GM18502 (cell line): ENCODE results near the gene SCD.
A peak's percentile ranks its signal among the peaks of the same experiment; 100 is the strongest.
"Not testable (repeated sequence)": the region's sequence is repeated elsewhere in the genome, so short reads cannot be mapped to it uniquely, and the experiment has no call there.

Experiments used
- ATAC-seq: cut with Tn5 transposase; IDR thresholded peaks from one replicate; pipeline ENCODE4 v1.9.1; 2021; ENCODE audit warnings: mild to moderate bottlenecking; ENCODE audit not compliant: unreplicated experiment, poor library complexity

SCD gene

GRCh38 chr10:100346765-100347567 lies at the start of gene SCD:
TSS of gene SCD (plus strand) at chr10:100347233. CDS start at chr10:100347505, 272 bp downstream.
- ATAC-seq: peak; percentile 87

GRCh38 chr10:100297242-100297641 lies 49.8 kb upstream of the SCD start:
- ATAC-seq: no peak

GRCh38 chr10:100301123-100301522 lies 45.9 kb upstream of the SCD start:
- not testable (repeated sequence) for ATAC-seq

GRCh38 chr10:100303724-100304319 lies 43.2 kb upstream of the SCD start:
- ATAC-seq: no peak

- no peak for ATAC-seq
Observed at GRCh38 chr10:100304414-100304813, 42.6 kb upstream of the SCD start.

- ATAC-seq: no peak
Observed at GRCh38 chr10:100306861-100307260, 40.2 kb upstream of the SCD start.

GRCh38 chr10:100307684-100308083 lies 39.3 kb upstream of the SCD start:
- no peak for ATAC-seq

- no peak for ATAC-seq
Observed at GRCh38 chr10:100311298-100311697, 35.7 kb upstream of the SCD start.

GRCh38 chr10:100315615-100316014 lies 31.4 kb upstream of the SCD start:
- no peak for ATAC-seq

GRCh38 chr10:100318207-100318606 lies 28.8 kb upstream of the SCD start:
- ATAC-seq: no peak

GRCh38 chr10:100319707-100320402 lies 27.2 kb upstream of the SCD start:
- no peak for ATAC-seq

GRCh38 chr10:100325158-100325557 lies 21.9 kb upstream of the SCD start:
- ATAC-seq: no peak

GRCh38 chr10:100327007-100327717 lies 19.9 kb upstream of the SCD start:
- ATAC-seq: peak; percentile 98

- no peak for ATAC-seq
Observed at GRCh38 chr10:100327718-100328009, 19.4 kb upstream of the SCD start.

GRCh38 chr10:100328198-100328597 lies 18.8 kb upstream of the SCD start:
- no peak for ATAC-seq

GRCh38 chr10:100330079-100330478 lies 17.0 kb upstream of the SCD start, which contains the start of gene PKD2L1:
TSS of gene PKD2L1 (minus strand) at chr10:100330228. CDS start at chr10:100330103, 125 bp downstream.
- no peak for ATAC-seq

- no peak for ATAC-seq
Observed at GRCh38 chr10:100333106-100333505, 13.9 kb upstream of the SCD start.

- no peak for ATAC-seq
Observed at GRCh38 chr10:100333661-100334440, 13.2 kb upstream of the SCD start.

GRCh38 chr10:100334762-100335161 lies 12.3 kb upstream of the SCD start:
- no peak for ATAC-seq

GRCh38 chr10:100338434-100339036 lies 8.5 kb upstream of the SCD start:
- ATAC-seq: no peak
